HepG2 (cell line): Measurements from ENCODE around the gene SPN. TPM values are rescaled to one million over a fixed set of nuclear protein-coding genes. Genes with fewer than 3 reads are reported as not detected.

ENCODE experiments used
- ATAC-seq: fragments of 200-7000 bp; cut with Tn5 transposase; 3 replicates; pipeline ENCODE4 v1.9.1; 2020; ENCODE audit warnings: mild to moderate bottlenecking, moderate library complexity
- Bru-seq: library from RNA; stranded (reverse); fragments of 400-500 nt; gene quantifications from one replicate; lab custom pipeline; 2021; lab: Mats Ljungman, UMichigan
- BruChase-seq, 2 experiments: library from RNA; stranded (reverse); fragments of 400-500 nt; gene quantifications; one replicate each; lab custom pipeline; 2021; lab: Mats Ljungman, UMichigan
- BruUV-seq: library from RNA; stranded (reverse); fragments of 400-500 nt; replicated peaks from 2 replicates; lab custom pipeline; 2021; lab: Mats Ljungman, UMichigan
- CTCF ChIA-PET: fragments of 300-600 bp; formaldehyde crosslinking; extraction: SDS; loops from one replicate; lab custom pipeline; 2021; ENCODE audit warnings: low total read pairs, inconsistent platforms, low intra/inter-chr PET ratio; lab: Yijun Ruan, JAX
- POLR2A ChIA-PET: fragments of 350-600 bp; sonication (Branson Sonifier 250); formaldehyde crosslinking; loops from one replicate; lab custom pipeline; 2020; ENCODE audit warnings: antibody characterized with exemption, inconsistent platforms; lab: Yijun Ruan, JAX
- DNase-seq: peaks from one replicate; pipeline ENCODE4 v3.0.0-alpha.2; 2015; ENCODE audit warnings: low spot score
- FAIRE-seq: peaks from 3 replicates; lab custom pipeline; 2011; peaks lifted over from hg19 to GRCh38; lab: Jason Lieb, UNC
- H2AFZ ChIP-seq: one replicate; pipeline ENCODE4 v1.6.1; 2011; ENCODE audit warnings: low read length, inconsistent platforms
- H3K27ac ChIP-seq: fragments of 300-600 bp; 3 replicates; pipeline ENCODE4 v1.8.0; 2011; ENCODE audit warnings: mixed run types, mild to moderate bottlenecking, mixed read lengths, low read length, inconsistent platforms; ENCODE audit not compliant: insufficient read depth; ENCODE audit errors: extremely low read length
- H3K27me3 ChIP-seq, 2 experiments: fragments of 200-600 bp in 1 of 2; 2 replicates in 1 of 2; 3 replicates in 1 of 2; pipeline versions ENCODE4 v1.6.0 to v1.8.0; 2011; ENCODE audit warnings: low read length in 2 of 2, mild to moderate bottlenecking in 2 of 2, moderate library complexity in 2 of 2, inconsistent platforms in 1 of 2; ENCODE audit not compliant: insufficient read depth in 2 of 2, control insufficient read depth in 1 of 2
- H3K36me3 ChIP-seq, 2 experiments: fragments of 200-600 bp in 1 of 2; replicated peaks in 1 of 2; 2 replicates in 1 of 2; 3 replicates in 1 of 2; pipeline versions ENCODE4 v1.5.1 to v1.8.0; 2011; ENCODE audit warnings: low read length in 2 of 2, inconsistent platforms in 1 of 2; ENCODE audit not compliant: insufficient read depth in 2 of 2, control insufficient read depth in 1 of 2
- H3K4me1 ChIP-seq: 2 replicates; pipeline ENCODE4 v1.5.1; 2012; ENCODE audit warnings: low read length, inconsistent platforms; ENCODE audit not compliant: insufficient read depth
- H3K4me2 ChIP-seq: 2 replicates; pipeline ENCODE4 v1.6.0; 2011; ENCODE audit warnings: low read depth, low read length, inconsistent platforms
- H3K4me3 ChIP-seq, 3 experiments: fragments of 200-600 bp in 1 of 3; sonication (generic), shearing (Covaris generic) in 1 of 3; replicated peaks in 1 of 3; 2 replicates each; pipeline ENCODE4 v1.5.1; 2011 to 2016; ENCODE audit warnings: low read length in 3 of 3, inconsistent platforms in 2 of 3, low read depth in 2 of 3, mild to moderate bottlenecking in 2 of 3, control low read depth in 1 of 3, mixed read lengths in 1 of 3; ENCODE audit not compliant: insufficient read depth in 1 of 3
- H3K79me2 ChIP-seq: one replicate; pipeline ENCODE4 v1.6.1; 2011; ENCODE audit warnings: low read length, inconsistent platforms; ENCODE audit not compliant: insufficient read depth
- H3K9ac ChIP-seq: 2 replicates; pipeline ENCODE4 v1.6.0; 2011; ENCODE audit warnings: mild to moderate bottlenecking, low read depth, low read length, inconsistent platforms; ENCODE audit not compliant: insufficient read depth
- H3K9me3 ChIP-seq: 2 replicates; pipeline ENCODE4 v1.5.1; 2012; ENCODE audit warnings: mild to moderate bottlenecking, low read length
- H4K20me1 ChIP-seq: 2 replicates; pipeline ENCODE4 v1.6.0; 2011; ENCODE audit warnings: inconsistent platforms, mild to moderate bottlenecking, low read length, moderate library complexity; ENCODE audit not compliant: insufficient read depth
- EZH2 ChIP-seq: conservative IDR thresholded peaks from 2 replicates; pipeline ENCODE4 v1.6.1; 2012; ENCODE audit warnings: mild to moderate bottlenecking, low read depth, low read length, moderate library complexity
- GABPA ChIP-seq, 2 experiments: IDR thresholded peaks; 2 replicates each; pipeline ENCODE4 v1.6.1; 2011 to 2016; ENCODE audit warnings: low read depth in 2 of 2, low read length in 1 of 2, missing biosample characterization in 1 of 2, missing genetic modification characterization in 1 of 2
- GABPB1 ChIP-seq: IDR thresholded peaks from 2 replicates; pipeline ENCODE4 v1.6.1; 2016; ENCODE audit warnings: mild to moderate bottlenecking, missing genetic modification reagents, moderate library complexity, missing compliant biosample characterization
- LRRFIP1 ChIP-seq: sonication (generic); formaldehyde crosslinking; conservative IDR thresholded peaks from 2 replicates; pipeline ENCODE4 v1.4.0; 2020; ENCODE audit warnings: missing genetic modification reagents
- WGBS: methylation state at CpG from one replicate; pipeline ENCODE4 v1.1.6; 2017; ENCODE audit warnings: low lambda C conversion rate; 5-methylcytosine and 5-hydroxymethylcytosine counted together
- in situ Hi-C: cut with HindIII; loops from 2 replicates; pipeline ENCODE4 v1.10.0; 2017; ENCODE audit warnings: low pct_unique_long_range_greater_than_20kb; ENCODE audit not compliant: extremely low pct_ligation_motif_present
- intact Hi-C: fragments of 100-400 bp; cut with micrococcal nuclease; formaldehyde crosslinking; loops from one replicate; pipeline ENCODE4 v1.10.0; 2022; ENCODE audit not compliant: unreplicated experiment
- long read RNA-seq, 2 experiments: library from RNA in 1 of 2; library from polyadenylated mRNA in 1 of 2; stranded (forward) in 1 of 2; unstranded in 1 of 2; transcript quantifications; one replicate each; pipeline ENCODE4 v2.0.0, GENCODE V29; 2019 to 2022
- polyA minus RNA-seq, 3 experiments: library from RNA; depleted of rRNA, polyadenylated mRNA; stranded (reverse); fragments of >200 nt; gene quantifications; 2 replicates each; pipeline ENCODE4 v1.2.3, GENCODE V29; 2011; ENCODE audit warnings: low replicate concordance in 1 of 3
- polyA plus RNA-seq, 8 experiments: library from polyadenylated mRNA; depleted of rRNA in 3 of 8; stranded (reverse) in 7 of 8; unstranded in 1 of 8; fragments of >200 nt; fragmentation: Illumina TruSeq in 4 of 8; extraction: Trizol in 4 of 8; gene quantifications; 2 replicates each; pipeline versions ENCODE4 v1.2.1 to v1.2.3, GENCODE V29; 2011 to 2016; ENCODE audit warnings: low read depth in 4 of 8, missing spikeins in 1 of 8, mixed read lengths in 1 of 8; ENCODE audit not compliant: insufficient read depth in 1 of 8
- total RNA-seq, 5 experiments: library from RNA; depleted of rRNA; stranded (reverse); fragments of >200 nt; fragmentation: Illumina TruSeq; extraction: Trizol; gene quantifications; 2 replicates each; pipeline ENCODE4 v1.2.3, GENCODE V29; 2016; ENCODE audit warnings: low read depth in 1 of 5

The SPN gene, protein sequence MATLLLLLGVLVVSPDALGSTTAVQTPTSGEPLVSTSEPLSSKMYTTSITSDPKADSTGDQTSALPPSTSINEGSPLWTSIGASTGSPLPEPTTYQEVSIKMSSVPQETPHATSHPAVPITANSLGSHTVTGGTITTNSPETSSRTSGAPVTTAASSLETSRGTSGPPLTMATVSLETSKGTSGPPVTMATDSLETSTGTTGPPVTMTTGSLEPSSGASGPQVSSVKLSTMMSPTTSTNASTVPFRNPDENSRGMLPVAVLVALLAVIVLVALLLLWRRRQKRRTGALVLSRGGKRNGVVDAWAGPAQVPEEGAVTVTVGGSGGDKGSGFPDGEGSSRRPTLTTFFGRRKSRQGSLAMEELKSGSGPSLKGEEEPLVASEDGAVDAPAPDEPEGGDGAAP
- total RNA-seq (2016; rRNA removed; fragmentation: Illumina TruSeq; extraction: Trizol) (0.22 and 0.38 TPM in 2 replicates), polyA plus RNA-seq (2011; rRNA removed) (1.6 and 3.8 TPM in 2 replicates), polyA minus RNA-seq (2011; rRNA and poly(A)+ RNA removed; ENCODE audit: low replicate concordance) (1.7 and 5.3 TPM in 2 replicates), Bru-seq, nascent RNA (percentile 22 among the genes with signal in this experiment), BruChase-seq, experiment 1, labeled RNA remaining after a 6-hour chase (percentile 29 among the genes with signal in this experiment), BruChase-seq, experiment 2, labeled RNA remaining after a 2-hour chase (percentile 26 among the genes with signal in this experiment)
- 0.10 TPM in 1 of 2 replicates, not detected in the other for total RNA-seq (2016; cell fraction: cytosol; rRNA removed; fragmentation: Illumina TruSeq; extraction: Trizol; ENCODE audit: low read depth)
- 0.10 and 0.35 TPM in 2 replicates for total RNA-seq (2016; cell fraction: insoluble cytoplasmic fraction; rRNA removed; fragmentation: Illumina TruSeq; extraction: Trizol)
- total RNA-seq (2016; cell fraction: membrane; rRNA removed; fragmentation: Illumina TruSeq; extraction: Trizol) = 0.06 TPM in 1 of 2 replicates, not detected in the other
- 0.28 and 0.34 TPM in 2 replicates for total RNA-seq (2016; cell fraction: nucleus; rRNA removed; fragmentation: Illumina TruSeq; extraction: Trizol)
- 0.94 and 1.1 TPM in 2 replicates for polyA plus RNA-seq (2011; cell fraction: cytosol; rRNA removed)
- polyA plus RNA-seq (2011; cell fraction: nucleus; rRNA removed) = 1.1 and 2.5 TPM in 2 replicates
- 2.4 and 2.5 TPM in 2 replicates for polyA plus RNA-seq (2012)
- polyA plus RNA-seq (2016; cell fraction: cytosol; fragmentation: Illumina TruSeq; extraction: Trizol; ENCODE audit: low read depth) = 0.07 and 0.09 TPM in 2 replicates
- polyA plus RNA-seq (2016; cell fraction: insoluble cytoplasmic fraction; fragmentation: Illumina TruSeq; extraction: Trizol; ENCODE audit: low read depth) = 0.25 and 0.39 TPM in 2 replicates
- 0.13 and 0.23 TPM in 2 replicates for polyA plus RNA-seq (2016; cell fraction: membrane; fragmentation: Illumina TruSeq; extraction: Trizol; ENCODE audit: low read depth)
- 0.44 and 1.1 TPM in 2 replicates for polyA plus RNA-seq (2016; cell fraction: nucleus; fragmentation: Illumina TruSeq; extraction: Trizol; ENCODE audit: insufficient read depth, low read depth)
- 0.79 and 1.7 TPM in 2 replicates for polyA minus RNA-seq (2011; cell fraction: cytosol; rRNA and poly(A)+ RNA removed)
- 0.52 and 1.4 TPM in 2 replicates for polyA minus RNA-seq (2011; cell fraction: nucleus; rRNA and poly(A)+ RNA removed)
- long read RNA-seq, experiment 1, partial matches to known transcripts = 0 of 2 reads
- long read RNA-seq, experiment 1, other reads (novel, unspliced or antisense) = 1 of 2 reads
- long read RNA-seq, experiment 2, partial matches to known transcripts = 0 of 2 reads
- long read RNA-seq, experiment 2, other reads (novel, unspliced or antisense) = 0 of 2 reads

GRCh38 chr16:29663016-29663806 lies at the start of gene SPN:
TSS of gene SPN (plus strand) at chr16:29663247. CDS start at chr16:29663729, 482 bp downstream.
- no TSS peak for BruUV-seq
- POLR2A ChIA-PET = interaction anchor here (5.2 kb wide), 1 partner anchor 16 kb away, joined by 23 read pairs; the partner anchor contains the start of gene QPRT
- H3K9me3 ChIP-seq = no peaks in the 10 kb centered on the region
- TF ChIP-seq GABPB1 (CRISPR knock-in tag) = 0 out of 2 replicates have a peak, but pooled peaks have one; percentile 20
- no peak for TF ChIP-seq EZH2
- no peak for TF ChIP-seq LRRFIP1 (CRISPR knock-in tag)
- no peak for TF ChIP-seq GABPA (IDR thresholded peaks at IDR 0.05; ENCODE audit: low read depth, low read length)
- peak; percentile 38; the same call in 1 of the 2 replicates for TF ChIP-seq GABPA (CRISPR knock-in tag; IDR thresholded peaks at IDR 0.05; ENCODE audit: low read depth)
- H3K27me3 ChIP-seq = no peaks in the 10 kb centered on the region
- intact Hi-C loops = no loop called here
- in situ Hi-C loops = no loop called here
- 48% methylated on average over 17 of the region's 18 CpGs for WGBS
- H3K4me3 ChIP-seq = peak within 1 kb of the TSS in 1 of 3 experiments; percentile 38; a peak in 1 of 6 replicates
- no peak within 1 kb of the TSS for H3K27ac ChIP-seq
- H3K4me1 ChIP-seq = peaks cover 63% of the 10 kb centered on the region
- no peaks in the 10 kb centered on the region for H3K79me2 ChIP-seq
- no peak within 1 kb of the TSS for H3K9ac ChIP-seq
- H2AFZ ChIP-seq = no peak within 1 kb of the TSS
- no peaks in the 10 kb centered on the region for H3K36me3 ChIP-seq
- no peaks in the 10 kb centered on the region for H4K20me1 ChIP-seq
- H3K4me2 ChIP-seq = peak within 1 kb of the TSS; percentile 58
- DNase-seq = no peak
- no peak for FAIRE-seq
- CTCF ChIA-PET = no interaction called here
- ATAC-seq = peak; percentile 9; the same call in 2 of the 3 replicates
